Naive thymus-derived CD8-positive, alpha-beta T cell (primary cell): ENCODE results near the gene CAMK4. TPM values are rescaled to one million over a fixed set of nuclear protein-coding genes. Genes with fewer than 3 reads are reported as not detected.

ENCODE experiments used
- ATAC-seq, 2 donors: fragments of 150-1000 bp; cut with Tn5 transposase in 1 of 2; sonication (Bioruptor Pico), chemical (Tn5 transposase) in 1 of 2; 1 replicate in 1 of 2; 2 replicates in 1 of 2; pipeline ENCODE4 v1.10.0; 2021; ENCODE audit warnings: mild to moderate bottlenecking in 2 of 2, moderate library complexity in 2 of 2
- POLR2A ChIA-PET: fragments of 350-600 bp; sonication (Branson Sonifier 250); formaldehyde crosslinking; loops from one replicate; lab custom pipeline; 2021; ENCODE audit warnings: antibody characterized with exemption; lab: Charles Lee
- DNase-seq, 10 donors: peaks; one replicate each; pipeline versions ENCODE4 v3.0.0 to v3.0.0-alpha.2; 2020 to 2022
- H3K27ac Mint-ChIP-seq, 10 donors: one replicate each; pipeline ENCODE4 v1.8.0; 2020 to 2022; ENCODE audit warnings: mild to moderate bottlenecking in 10 of 10, mixed read lengths in 10 of 10, moderate library complexity in 4 of 10, inconsistent platforms in 1 of 10
- H3K27me3 Mint-ChIP-seq, 5 donors: one replicate each; pipeline ENCODE4 v1.8.0; 2021 to 2022; ENCODE audit warnings: mixed read lengths in 5 of 5
- H3K36me3 Mint-ChIP-seq, 3 donors: one replicate each; pipeline ENCODE4 v1.8.0; 2020 to 2022; ENCODE audit warnings: mixed read lengths in 3 of 3, mild to moderate bottlenecking in 2 of 3, inconsistent platforms in 1 of 3
- H3K4me1 Mint-ChIP-seq, 4 donors: one replicate each; pipeline ENCODE4 v1.8.0; 2021 to 2022; ENCODE audit warnings: mixed read lengths in 4 of 4
- H3K4me3 Mint-ChIP-seq, 10 donors: one replicate each; pipeline ENCODE4 v1.8.0; 2020 to 2022; ENCODE audit warnings: mild to moderate bottlenecking in 10 of 10, mixed read lengths in 10 of 10, moderate library complexity in 6 of 10, inconsistent platforms in 1 of 10
- H3K9me3 Mint-ChIP-seq, 9 donors: one replicate each; pipeline ENCODE4 v1.8.0; 2020 to 2022; ENCODE audit warnings: mixed read lengths in 9 of 9, mild to moderate bottlenecking in 3 of 9, inconsistent platforms in 1 of 9, moderate library complexity in 1 of 9
- polyA plus RNA-seq, 3 donors: library from polyadenylated mRNA; unstranded; fragments of 300-500 nt; fragmentation: Illumina TruSeq; gene quantifications; one replicate each; pipeline ENCODE4 v1.2.3, GENCODE V29; 2021
- total RNA-seq, 8 experiments: library from RNA in 2 of 8; stranded (reverse) in 2 of 8; gene quantifications; one replicate each; pipeline ENCODE4 v1.2.3 and lab custom pipeline; 2021 to 2026

Gene CAMK4
- total and polyA plus RNA-seq, 5 experiments from 2014 or later: 93.3 to 307 (median 134) TPM

- H3K9me3 Mint-ChIP-seq: no peaks in the 10 kb centered on the region
- H3K27ac Mint-ChIP-seq: peak overlapping the region; percentile 72 to 95 (median 88)
- peak overlapping the region in 7 of 10 donors; percentile 28 to 76 (median 43) for H3K4me3 Mint-ChIP-seq
- H3K36me3 Mint-ChIP-seq: peaks cover 0 to 39% (median 11%) of the 10 kb centered on the region in 3 donors
- no peaks in the 10 kb centered on the region for H3K27me3 Mint-ChIP-seq
- POLR2A ChIA-PET: interaction anchor here (1.4 to 9.0 kb wide), 2 partner anchors 13 to 17 kb away, joined by 3 to 107 read pairs; partner anchors contain the start of gene CAMK4
- no peak for DNase-seq
- peaks cover 42 to 92% (median 91%) of the 10 kb centered on the region in 4 donors for H3K4me1 Mint-ChIP-seq
- ATAC-seq: no peak
Measured at GRCh38 chr5:111241696-111242095, 17.5 kb downstream of the CAMK4 start.

GRCh38 chr5:111242606-111243005, 18.4 kb downstream of the CAMK4 start:
- POLR2A ChIA-PET: interaction anchor here (1.0 to 9.0 kb wide), 3 partner anchors 12 to 18 kb away, joined by 3 to 107 read pairs (median 3); partner anchors contain the start of gene CAMK4
- peaks cover 0 to 40% (median 11%) of the 10 kb centered on the region in 3 donors for H3K36me3 Mint-ChIP-seq
- peaks cover 35 to 87% (median 86%) of the 10 kb centered on the region in 4 donors for H3K4me1 Mint-ChIP-seq
- H3K27me3 Mint-ChIP-seq: no peaks in the 10 kb centered on the region
- DNase-seq (no peak), ATAC-seq (no peak)
- H3K4me3 Mint-ChIP-seq: peak overlapping the region in 9 of 10 donors; percentile 5 to 76 (median 54)
- H3K27ac Mint-ChIP-seq: peak overlapping the region; percentile 76 to 95 (median 88)
- no peaks in the 10 kb centered on the region for H3K9me3 Mint-ChIP-seq

- H3K27ac Mint-ChIP-seq: peak overlapping the region; percentile 76 to 95 (median 88)
- H3K4me3 Mint-ChIP-seq: peak overlapping the region in 8 of 10 donors; percentile 34 to 76 (median 54)
- H3K36me3 Mint-ChIP-seq: peaks cover 0 to 40% (median 11%) of the 10 kb centered on the region in 3 donors
- H3K9me3 Mint-ChIP-seq: no peaks in the 10 kb centered on the region
- DNase-seq: no peak
- no peaks in the 10 kb centered on the region for H3K27me3 Mint-ChIP-seq
- peaks cover 30 to 87% (median 86%) of the 10 kb centered on the region in 4 donors for H3K4me1 Mint-ChIP-seq
- ATAC-seq: no peak
- POLR2A ChIA-PET: interaction anchor here (1.0 to 9.0 kb wide), 2 partner anchors 13 to 18 kb away, joined by 3 to 107 read pairs; partner anchors contain the start of gene CAMK4
Measured at GRCh38 chr5:111243318-111243717, 19.1 kb downstream of the CAMK4 start.

- Mint-ChIP-seq H3K9me3 (no peaks in the 10 kb centered on the region), H3K36me3 (peaks cover 0 to 40% (median 11%) of the 10 kb centered on the region in 3 donors), H3K27me3 (no peaks in the 10 kb centered on the region), H3K4me1 (peaks cover 39 to 81% (median 80%) of the 10 kb centered on the region in 4 donors), H3K27ac (peak overlapping the region in 9 of 10 donors; percentile 49 to 86 (median 60)), H3K4me3 (peak overlapping the region; percentile 12 to 82 (median 44))
- POLR2A ChIA-PET: interaction anchor here (1.0 to 1.5 kb wide), 2 partner anchors 9 to 17 kb away, joined by 4 read pairs; no protein-coding TSS in a partner anchor
- DNase-seq (no peak), ATAC-seq (no peak)
Measured at GRCh38 chr5:111245654-111246053, 21.5 kb downstream of the CAMK4 start.

GRCh38 chr5:111246459-111246858, 22.3 kb downstream of the CAMK4 start:
- Mint-ChIP-seq H3K4me1 (peaks cover 37 to 81% (median 81%) of the 10 kb centered on the region in 4 donors), H3K27ac (peak overlapping the region; percentile 7 to 86 (median 48)), H3K9me3 (no peaks in the 10 kb centered on the region), H3K27me3 (no peaks in the 10 kb centered on the region), H3K36me3 (peaks cover 0 to 40% (median 11%) of the 10 kb centered on the region in 3 donors), H3K4me3 (peak overlapping the region in 9 of 10 donors; percentile 2 to 82 (median 50))
- DNase-seq: no peak
- POLR2A ChIA-PET: interaction anchor here (0.5 to 1.5 kb wide), 3 partner anchors 8 to 17 kb away, joined by 4 read pairs; no protein-coding TSS in a partner anchor
- ATAC-seq: peak in 1 of 2 donors; percentile 8

- POLR2A ChIA-PET: no interaction called here
- Mint-ChIP-seq H3K9me3 (no peaks in the 10 kb centered on the region), H3K4me3 (peak overlapping the region in 8 of 10 donors; percentile 10 to 60 (median 42)), H3K36me3 (peaks cover 0 to 25% (median 11%) of the 10 kb centered on the region in 3 donors), H3K27me3 (no peaks in the 10 kb centered on the region), H3K4me1 (peaks cover 33 to 83% (median 80%) of the 10 kb centered on the region in 4 donors), H3K27ac (peak overlapping the region in 6 of 10 donors; percentile 1 to 82 (median 54))
- no peak for DNase-seq
- ATAC-seq: no peak
Measured at GRCh38 chr5:111248571-111248970, 24.4 kb downstream of the CAMK4 start.

- POLR2A ChIA-PET: interaction anchor here (0.5 to 1.7 kb wide), 3 partner anchors 11 to 21 kb away, joined by 3 to 6 read pairs (median 5); no protein-coding TSS in a partner anchor
- Mint-ChIP-seq H3K4me3 (peak overlapping the region in 8 of 10 donors; percentile 1 to 66 (median 48)), H3K27me3 (no peaks in the 10 kb centered on the region), H3K36me3 (peaks cover 2 to 9% (median 3%) of the 10 kb centered on the region in 3 donors), H3K9me3 (peaks cover 0 to 2% (median 0%) of the 10 kb centered on the region in 9 donors), H3K27ac (peak overlapping the region; percentile 75 to 94 (median 86)), H3K4me1 (peaks cover 35 to 84% (median 81%) of the 10 kb centered on the region in 4 donors)
- ATAC-seq (no peak), DNase-seq (no peak)
Measured at GRCh38 chr5:111251921-111252320, 27.7 kb downstream of the CAMK4 start.

GRCh38 chr5:111252799-111253545, 28.8 kb downstream of the CAMK4 start:
- H3K27ac Mint-ChIP-seq: peak overlapping the region; percentile 71 to 94 (median 86)
- ATAC-seq: peak; percentile 24 to 27

GRCh38 chr5:111254613-111255012, 30.4 kb downstream of the CAMK4 start:
- Mint-ChIP-seq H3K27ac (peak overlapping the region; percentile 60 to 94 (median 93)), H3K4me3 (peak overlapping the region; percentile 36 to 80 (median 62)), H3K4me1 (peaks cover 35 to 87% (median 80%) of the 10 kb centered on the region in 4 donors), H3K36me3 (peaks cover 4 to 18% (median 15%) of the 10 kb centered on the region in 3 donors), H3K27me3 (no peaks in the 10 kb centered on the region), H3K9me3 (peaks cover 0 to 5% (median 0%) of the 10 kb centered on the region in 9 donors)
- ATAC-seq (peak; percentile 88 to 92), DNase-seq (peak in 7 of 10 donors; percentile 31 to 79 (median 52))
- POLR2A ChIA-PET: interaction anchor here (0.6 to 3.2 kb wide), 8 partner anchors 9 to 99 kb away, joined by 3 to 13 read pairs (median 4); no protein-coding TSS in a partner anchor

More at GRCh38 chr5:111252799-111253545, 28.8 kb downstream of the CAMK4 start:
- Mint-ChIP-seq H3K4me3 (peak overlapping the region; percentile 12 to 72 (median 57)), H3K9me3 (peaks cover 0 to 5% (median 0%) of the 10 kb centered on the region in 9 donors), H3K36me3 (peaks cover 4 to 18% (median 13%) of the 10 kb centered on the region in 3 donors), H3K27me3 (no peaks in the 10 kb centered on the region), H3K4me1 (peaks cover 35 to 87% (median 79%) of the 10 kb centered on the region in 4 donors)
- DNase-seq: peak in 2 of 10 donors; percentile 37 to 43
- POLR2A ChIA-PET: interaction anchor here (0.7 to 3.2 kb wide), 5 partner anchors 12 to 29 kb away, joined by 3 to 13 read pairs (median 8); partner anchors contain the start of gene CAMK4

GRCh38 chr5:111255169-111255568, 31.0 kb downstream of the CAMK4 start:
- ATAC-seq: peak in 1 of 2 donors; percentile 10
- Mint-ChIP-seq H3K4me1 (peaks cover 35 to 85% (median 76%) of the 10 kb centered on the region in 4 donors), H3K9me3 (peaks cover 0 to 5% (median 0%) of the 10 kb centered on the region in 9 donors), H3K36me3 (peaks cover 4 to 18% (median 15%) of the 10 kb centered on the region in 3 donors), H3K27me3 (no peaks in the 10 kb centered on the region), H3K27ac (peak overlapping the region; percentile 60 to 94 (median 93)), H3K4me3 (peak overlapping the region; percentile 17 to 80 (median 57))
- DNase-seq: no peak
- POLR2A ChIA-PET: interaction anchor here (0.9 to 3.2 kb wide), 6 partner anchors 9 to 99 kb away, joined by 3 to 13 read pairs (median 4); no protein-coding TSS in a partner anchor

- ATAC-seq (no peak), DNase-seq (no peak)
- peaks cover 4 to 15% (median 15%) of the 10 kb centered on the region in 3 donors for H3K36me3 Mint-ChIP-seq
- peak overlapping the region in 5 of 10 donors; percentile 12 to 61 (median 51) for H3K4me3 Mint-ChIP-seq
- peak overlapping the region; percentile 37 to 94 (median 93) for H3K27ac Mint-ChIP-seq
- H3K4me1 Mint-ChIP-seq: peaks cover 31 to 75% (median 67%) of the 10 kb centered on the region in 4 donors
- peaks cover 0 to 5% (median 0%) of the 10 kb centered on the region in 9 donors for H3K9me3 Mint-ChIP-seq
- POLR2A ChIA-PET: interaction anchor here (1.7 to 3.2 kb wide), 2 partner anchors 27 to 33 kb away, joined by 4 to 13 read pairs; no protein-coding TSS in a partner anchor
- no peaks in the 10 kb centered on the region for H3K27me3 Mint-ChIP-seq
Measured at GRCh38 chr5:111256128-111256527, 31.9 kb downstream of the CAMK4 start.
